Measurements from ENCODE around the gene PRKCE. TPM values are rescaled to one million over a fixed set of nuclear protein-coding genes. Genes with fewer than 3 reads are reported as not detected.

PRKCE gene
- total RNA-seq, 1 experiment from 2014 or later: 14.8 TPM

DNA sequence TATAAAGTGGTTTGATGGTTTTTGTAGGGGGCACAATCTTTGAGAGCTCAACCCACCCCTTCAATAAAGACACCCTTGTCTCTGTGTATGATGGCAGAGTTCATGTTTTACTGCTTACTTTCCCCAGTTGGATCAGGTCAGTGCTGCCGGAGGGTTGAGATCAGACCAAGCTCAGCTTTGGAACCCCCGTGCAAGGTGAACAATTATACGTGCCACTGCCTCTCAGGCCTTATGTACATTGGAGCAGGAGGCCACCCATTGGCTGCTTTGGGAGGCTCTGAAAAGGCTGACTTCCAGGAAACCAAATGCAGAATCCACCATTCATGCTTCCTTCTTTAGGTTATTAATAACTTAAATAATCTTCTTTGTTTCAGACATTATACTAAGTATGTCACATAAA is 542.4 kb downstream of the PRKCE start:
- no peaks in the 10 kb centered on the region for H3K9me3 ChIP-seq (ENCODE audit: control insufficient read depth in 1 of 2, insufficient read depth in 1 of 2, low read depth in 1 of 2, low read length in 2 of 2)
- H3K36me3 ChIP-seq (ENCODE audit: control insufficient read depth in 1 of 2, insufficient read depth in 2 of 2, low read length in 2 of 2): no peaks in the 10 kb centered on the region
- no peaks in the 10 kb centered on the region for H4K20me1 ChIP-seq (ENCODE audit: insufficient read depth)
- BruUV-seq (replicated peaks): no TSS peak
- no peaks in the 10 kb centered on the region for H3K9me2 ChIP-seq (ENCODE audit: insufficient read depth)
- no peaks in the 10 kb centered on the region for H3K27me3 ChIP-seq (ENCODE audit: insufficient read depth, low read length)
- H3K4me1 ChIP-seq (ENCODE audit: control insufficient read depth in 1 of 2, insufficient read depth in 2 of 2, low read length in 2 of 2): no peaks in the 10 kb centered on the region
- no peak overlapping the region for H3K4me2 ChIP-seq (ENCODE audit: low read length)
- H3K4me3 ChIP-seq (replicated peaks in 1 of 2; ENCODE audit: low read depth in 1 of 2, low read length in 2 of 2): no peak overlapping the region
- TF ChIP-seq, protein P1, sequence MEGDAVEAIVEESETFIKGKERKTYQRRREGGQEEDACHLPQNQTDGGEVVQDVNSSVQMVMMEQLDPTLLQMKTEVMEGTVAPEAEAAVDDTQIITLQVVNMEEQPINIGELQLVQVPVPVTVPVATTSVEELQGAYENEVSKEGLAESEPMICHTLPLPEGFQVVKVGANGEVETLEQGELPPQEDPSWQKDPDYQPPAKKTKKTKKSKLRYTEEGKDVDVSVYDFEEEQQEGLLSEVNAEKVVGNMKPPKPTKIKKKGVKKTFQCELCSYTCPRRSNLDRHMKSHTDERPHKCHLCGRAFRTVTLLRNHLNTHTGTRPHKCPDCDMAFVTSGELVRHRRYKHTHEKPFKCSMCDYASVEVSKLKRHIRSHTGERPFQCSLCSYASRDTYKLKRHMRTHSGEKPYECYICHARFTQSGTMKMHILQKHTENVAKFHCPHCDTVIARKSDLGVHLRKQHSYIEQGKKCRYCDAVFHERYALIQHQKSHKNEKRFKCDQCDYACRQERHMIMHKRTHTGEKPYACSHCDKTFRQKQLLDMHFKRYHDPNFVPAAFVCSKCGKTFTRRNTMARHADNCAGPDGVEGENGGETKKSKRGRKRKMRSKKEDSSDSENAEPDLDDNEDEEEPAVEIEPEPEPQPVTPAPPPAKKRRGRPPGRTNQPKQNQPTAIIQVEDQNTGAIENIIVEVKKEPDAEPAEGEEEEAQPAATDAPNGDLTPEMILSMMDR (IDR thresholded peaks at IDR 0.05 in 2 of 3, conservative IDR thresholded peaks at IDR 0.05 in 1 of 3; ENCODE audit: borderline replicate concordance in 1 of 3, insufficient read depth in 1 of 3, low read depth in 2 of 3, low read length in 2 of 3): no peak
- no peak for TF ChIP-seq POLR2AphosphoS5 (IDR thresholded peaks at IDR 0.05; ENCODE audit: low read depth, low read length)
- no peak for TF ChIP-seq CEBPB (IDR thresholded peaks at IDR 0.05; ENCODE audit: low read depth)
- TF ChIP-seq EZH2phosphoT487 (IDR thresholded peaks at IDR 0.05; ENCODE audit: borderline replicate concordance): no peak
- TF ChIP-seq SRF (IDR thresholded peaks at IDR 0.05; ENCODE audit: low read depth): no peak
- TF ChIP-seq YY1 (IDR thresholded peaks at IDR 0.05; ENCODE audit: extremely low read depth, insufficient replicate concordance, low read depth, low read length): no peak
- TF ChIP-seq MAX (IDR thresholded peaks at IDR 0.05): no peak
- TF ChIP-seq SP1 (IDR thresholded peaks at IDR 0.05; ENCODE audit: low read depth): no peak
- no peak for TF ChIP-seq SIN3A (IDR thresholded peaks at IDR 0.05; ENCODE audit: low read depth)
- no peak for TF ChIP-seq ATF3 (IDR thresholded peaks at IDR 0.05)
- TF ChIP-seq ELF1 (IDR thresholded peaks at IDR 0.05; ENCODE audit: borderline replicate concordance, low read depth): no peak
- TF ChIP-seq CBX3 (IDR thresholded peaks at IDR 0.05; ENCODE audit: low read depth): no peak
- no peak for TF ChIP-seq ZFX (IDR thresholded peaks at IDR 0.05)
- CTCF ChIA-PET: no interaction called here
- no peak overlapping the region for H3K9ac ChIP-seq (ENCODE audit: low read length)
- ATAC-seq (no peak), DNase-seq (ENCODE audit: low read depth, low spot score) (no peak)
- H3K27ac ChIP-seq (ENCODE audit: low read depth, low read length): no peak overlapping the region
- intact Hi-C loops (cut with micrococcal nuclease): no loop called here
- POLR2A ChIA-PET: no interaction called here
- RAD21 ChIA-PET (ENCODE audit: low non-redundant PET in 1 of 2, low total read pairs in 2 of 2, uncharacterized antibody in 2 of 2, unreplicated experiment in 2 of 2): interaction anchor here in 1 of 2 experiments (0.6 kb wide), 1 partner anchor 169 kb away, joined by 3 read pairs; no protein-coding TSS in a partner anchor
- no peak overlapping the region for H2AFZ ChIP-seq (ENCODE audit: low read depth, low read length, poor library complexity, severe bottlenecking)
- H3K79me2 ChIP-seq (ENCODE audit: insufficient read depth, low read length): no peaks in the 10 kb centered on the region
